ENCODE measurements around the gene TULP4.

Gene TULP4

DNA sequence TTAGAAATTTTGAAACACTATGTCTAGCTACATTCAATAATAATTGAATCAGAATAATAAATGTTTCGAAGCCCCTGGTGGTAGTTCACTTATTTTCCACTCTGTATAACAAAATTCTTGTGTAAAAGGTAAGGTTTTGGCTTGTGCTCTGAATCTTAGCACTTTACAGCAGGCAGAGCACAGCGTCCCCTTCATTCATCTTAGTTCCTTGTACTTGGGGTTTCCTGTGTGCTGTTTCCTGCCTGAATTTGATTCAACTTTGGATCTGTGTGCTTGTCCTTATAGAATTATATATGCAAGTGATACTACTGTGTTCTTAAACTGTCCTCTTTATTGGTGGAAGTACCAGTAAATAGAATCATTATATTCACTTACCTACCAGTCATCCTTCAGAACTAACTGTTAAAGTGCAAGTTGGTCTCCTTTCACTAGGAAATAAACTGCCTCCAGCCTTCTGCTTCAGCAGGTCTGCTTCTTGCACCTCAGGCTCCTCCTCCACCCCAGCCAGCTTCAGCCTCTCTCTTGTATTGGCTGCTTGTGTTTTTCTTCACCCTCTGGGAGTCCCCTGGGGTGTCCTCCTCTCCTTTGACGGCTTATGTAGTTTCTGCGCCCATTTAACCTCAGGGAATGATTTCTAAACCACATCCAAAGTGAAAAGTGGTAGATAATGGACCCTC, 28.8 kb upstream of the TULP4 start (continued):
- TF ChIP-seq GLIS2 (tag by site-specific recombination; IDR thresholded peaks at IDR 0.05): peak; percentile 63

DNA sequence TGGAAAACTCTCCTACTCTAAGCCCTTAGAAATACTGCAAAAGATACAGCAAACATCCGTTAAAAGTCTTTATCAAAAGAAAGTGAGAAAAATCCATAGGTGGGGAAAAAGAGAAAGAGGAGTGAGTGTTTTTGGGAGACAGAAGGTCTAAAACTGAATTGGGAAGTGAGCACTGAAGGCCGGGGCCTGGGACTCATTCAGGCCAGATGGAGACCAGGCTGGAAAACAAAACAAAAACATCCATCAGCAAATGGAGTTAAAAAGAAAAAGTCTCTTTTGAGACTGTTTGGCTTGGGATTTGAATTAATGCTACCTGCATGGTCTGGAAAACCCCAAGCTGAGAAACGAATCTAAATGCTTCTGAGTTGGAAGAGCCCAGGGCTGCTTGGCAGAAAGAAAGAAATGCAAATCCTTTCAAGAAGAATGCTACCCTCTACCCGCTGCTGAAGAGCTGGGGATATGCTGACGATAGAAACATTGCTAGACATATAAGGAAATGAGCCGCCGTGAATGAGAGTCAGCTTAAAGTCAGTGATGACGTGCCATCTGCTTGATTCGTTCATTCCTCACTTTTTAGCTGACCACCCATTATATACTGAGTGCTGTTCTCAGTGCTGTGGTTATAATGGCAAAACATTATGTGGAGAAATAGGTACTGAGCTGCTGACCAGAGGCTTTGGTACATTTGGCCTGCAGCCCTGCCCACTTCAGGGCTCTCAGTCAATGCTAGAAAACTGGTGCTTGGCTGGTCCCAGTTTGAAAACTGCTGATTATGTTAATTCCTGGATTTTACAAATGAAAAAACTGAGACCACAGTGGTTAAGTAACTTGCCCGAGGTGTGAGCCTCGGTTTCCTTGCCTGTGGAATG, 28.0 kb upstream of the TULP4 start:
- H3K36me3 ChIP-seq (ENCODE audit: control insufficient read depth in 2 of 2, insufficient read depth in 1 of 2, low read length in 2 of 2): peaks cover 0 to 3% of the 10 kb centered on the region in 2 experiments; a peak in 1 of 3 replicates
- H3K4me3 ChIP-seq (ENCODE audit: low read depth, low read length): no peak overlapping the region
- peaks cover 31% of the 10 kb centered on the region for H3K4me1 ChIP-seq (ENCODE audit: control insufficient read depth, insufficient read depth, low read length)
- peak; percentile 57; the same call in 1 of the 2 replicates for TF ChIP-seq ZNF629 (tag by site-specific recombination; IDR thresholded peaks at IDR 0.05)
- 0 out of 2 replicates have a peak, but pooled peaks have one; percentile 43 for TF ChIP-seq ZSCAN30 (tag by site-specific recombination; IDR thresholded peaks at IDR 0.05)
- TF ChIP-seq, protein P1, sequence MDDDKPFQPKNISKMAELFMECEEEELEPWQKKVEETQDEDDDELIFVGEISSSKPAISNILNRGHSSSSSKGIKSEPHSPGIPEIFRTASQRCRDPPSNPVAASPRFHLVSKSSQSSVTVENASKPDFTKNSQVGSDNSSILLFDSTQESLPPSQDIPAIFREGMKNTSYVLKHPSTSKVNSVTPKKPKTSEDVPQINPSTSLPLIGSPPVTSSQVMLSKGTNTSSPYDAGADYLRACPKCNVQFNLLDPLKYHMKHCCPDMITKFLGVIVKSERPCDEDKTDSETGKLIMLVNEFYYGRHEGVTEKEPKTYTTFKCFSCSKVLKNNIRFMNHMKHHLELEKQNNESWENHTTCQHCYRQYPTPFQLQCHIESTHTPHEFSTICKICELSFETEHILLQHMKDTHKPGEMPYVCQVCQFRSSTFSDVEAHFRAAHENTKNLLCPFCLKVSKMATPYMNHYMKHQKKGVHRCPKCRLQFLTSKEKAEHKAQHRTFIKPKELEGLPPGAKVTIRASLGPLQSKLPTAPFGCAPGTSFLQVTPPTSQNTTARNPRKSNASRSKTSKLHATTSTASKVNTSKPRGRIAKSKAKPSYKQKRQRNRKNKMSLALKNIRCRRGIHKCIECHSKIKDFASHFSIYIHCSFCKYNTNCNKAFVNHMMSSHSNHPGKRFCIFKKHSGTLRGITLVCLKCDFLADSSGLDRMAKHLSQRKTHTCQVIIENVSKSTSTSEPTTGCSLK (tag by site-specific recombination; IDR thresholded peaks at IDR 0.05): no peak
- peak; percentile 83 for TF ChIP-seq ZBTB17 (tag by site-specific recombination; IDR thresholded peaks at IDR 0.05)
- TF ChIP-seq ZNF791 (tag by site-specific recombination; IDR thresholded peaks at IDR 0.05): no peak
- 0 out of 2 replicates have a peak, but pooled peaks have one; percentile 44 for TF ChIP-seq BCL11A (tag by site-specific recombination; IDR thresholded peaks at IDR 0.05; ENCODE audit: low read depth)
- TF ChIP-seq, protein P2, sequence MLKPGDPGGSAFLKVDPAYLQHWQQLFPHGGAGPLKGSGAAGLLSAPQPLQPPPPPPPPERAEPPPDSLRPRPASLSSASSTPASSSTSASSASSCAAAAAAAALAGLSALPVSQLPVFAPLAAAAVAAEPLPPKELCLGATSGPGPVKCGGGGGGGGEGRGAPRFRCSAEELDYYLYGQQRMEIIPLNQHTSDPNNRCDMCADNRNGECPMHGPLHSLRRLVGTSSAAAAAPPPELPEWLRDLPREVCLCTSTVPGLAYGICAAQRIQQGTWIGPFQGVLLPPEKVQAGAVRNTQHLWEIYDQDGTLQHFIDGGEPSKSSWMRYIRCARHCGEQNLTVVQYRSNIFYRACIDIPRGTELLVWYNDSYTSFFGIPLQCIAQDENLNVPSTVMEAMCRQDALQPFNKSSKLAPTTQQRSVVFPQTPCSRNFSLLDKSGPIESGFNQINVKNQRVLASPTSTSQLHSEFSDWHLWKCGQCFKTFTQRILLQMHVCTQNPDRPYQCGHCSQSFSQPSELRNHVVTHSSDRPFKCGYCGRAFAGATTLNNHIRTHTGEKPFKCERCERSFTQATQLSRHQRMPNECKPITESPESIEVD (tag by site-specific recombination; IDR thresholded peaks at IDR 0.05): peak; percentile 88
- peak overlapping the region; percentile 35 for H3K27ac ChIP-seq (ENCODE audit: extremely low read depth, low read depth, low read length)
- H3K9me3 ChIP-seq (ENCODE audit: control insufficient read depth, insufficient read depth, low read depth, low read length): no peaks in the 10 kb centered on the region
- ChIA-PET CTCF (interaction anchor here (0.5 to 1.9 kb wide), 4 partner anchors 9 to 135 kb away, joined by 3 to 7 read pairs (median 4); no protein-coding TSS in a partner anchor), POLR2A (no interaction called here)

DNA sequence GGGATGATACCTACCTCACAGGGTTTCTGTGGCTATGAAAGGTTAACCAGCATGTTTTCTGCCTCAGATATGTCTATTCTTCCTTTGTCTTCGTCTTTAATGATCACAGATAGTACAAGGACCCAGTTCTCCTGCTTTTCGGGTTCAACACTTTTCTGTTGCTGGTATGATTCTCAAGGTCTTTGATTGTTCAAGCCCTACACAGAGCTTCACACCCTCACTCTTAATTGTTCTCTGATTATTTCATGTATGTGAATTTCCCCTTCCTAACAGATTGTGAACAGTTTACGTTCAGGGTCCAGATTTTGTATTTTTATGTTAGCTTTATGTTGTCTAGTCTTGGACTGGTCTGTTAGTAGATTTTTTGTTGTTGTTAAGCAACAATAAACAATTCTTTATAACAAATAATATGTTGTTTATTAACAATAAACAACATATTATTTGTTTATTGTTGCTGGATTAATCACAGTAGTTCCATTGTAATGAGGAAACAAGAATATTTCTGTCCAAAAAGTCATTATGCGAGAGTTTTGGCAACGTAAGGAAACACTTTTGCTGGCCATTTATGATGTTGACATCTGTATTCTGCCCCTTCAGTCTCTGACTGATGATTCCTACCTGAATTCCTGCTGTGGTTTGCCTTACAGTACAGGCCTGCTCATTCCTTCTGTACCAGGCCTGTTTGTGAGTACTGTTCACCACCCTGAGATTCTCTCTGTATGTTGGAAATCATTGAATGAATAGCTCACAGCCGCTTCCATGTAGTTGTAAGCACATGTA, 27.2 kb upstream of the TULP4 start:
- CTCF ChIA-PET: interaction anchor here (0.5 to 1.9 kb wide), 4 partner anchors 9 to 135 kb away, joined by 3 to 7 read pairs (median 4); no protein-coding TSS in a partner anchor
- H3K4me3 ChIP-seq (ENCODE audit: low read depth, low read length): no peak overlapping the region
- no peak for TF ChIP-seq ZNF311 (tag by site-specific recombination; IDR thresholded peaks at IDR 0.05; ENCODE audit: borderline replicate concordance)
- TF ChIP-seq ZBTB17 (tag by site-specific recombination; IDR thresholded peaks at IDR 0.05): 0 out of 2 replicates have a peak, but pooled peaks have one; percentile 7
- TF ChIP-seq, protein P3, sequence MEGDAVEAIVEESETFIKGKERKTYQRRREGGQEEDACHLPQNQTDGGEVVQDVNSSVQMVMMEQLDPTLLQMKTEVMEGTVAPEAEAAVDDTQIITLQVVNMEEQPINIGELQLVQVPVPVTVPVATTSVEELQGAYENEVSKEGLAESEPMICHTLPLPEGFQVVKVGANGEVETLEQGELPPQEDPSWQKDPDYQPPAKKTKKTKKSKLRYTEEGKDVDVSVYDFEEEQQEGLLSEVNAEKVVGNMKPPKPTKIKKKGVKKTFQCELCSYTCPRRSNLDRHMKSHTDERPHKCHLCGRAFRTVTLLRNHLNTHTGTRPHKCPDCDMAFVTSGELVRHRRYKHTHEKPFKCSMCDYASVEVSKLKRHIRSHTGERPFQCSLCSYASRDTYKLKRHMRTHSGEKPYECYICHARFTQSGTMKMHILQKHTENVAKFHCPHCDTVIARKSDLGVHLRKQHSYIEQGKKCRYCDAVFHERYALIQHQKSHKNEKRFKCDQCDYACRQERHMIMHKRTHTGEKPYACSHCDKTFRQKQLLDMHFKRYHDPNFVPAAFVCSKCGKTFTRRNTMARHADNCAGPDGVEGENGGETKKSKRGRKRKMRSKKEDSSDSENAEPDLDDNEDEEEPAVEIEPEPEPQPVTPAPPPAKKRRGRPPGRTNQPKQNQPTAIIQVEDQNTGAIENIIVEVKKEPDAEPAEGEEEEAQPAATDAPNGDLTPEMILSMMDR (tag by site-specific recombination; IDR thresholded peaks at IDR 0.05): no peak
- no peaks in the 10 kb centered on the region for H3K36me3 ChIP-seq (ENCODE audit: control insufficient read depth in 2 of 2, insufficient read depth in 1 of 2, low read length in 2 of 2)
- H3K4me1 ChIP-seq (ENCODE audit: control insufficient read depth, insufficient read depth, low read length): peaks cover 35% of the 10 kb centered on the region
- POLR2A ChIA-PET: interaction anchor here (1.2 kb wide), 1 partner anchor 274 kb away, joined by 3 read pairs; no protein-coding TSS in a partner anchor
- H3K27ac ChIP-seq (ENCODE audit: extremely low read depth, low read depth, low read length): peak overlapping the region; percentile 11; the same call in 1 of the 2 replicates
- no peaks in the 10 kb centered on the region for H3K9me3 ChIP-seq (ENCODE audit: control insufficient read depth, insufficient read depth, low read depth, low read length)

Data from HEK293 (cell line).